RWPE1 (cell line): ENCODE measurements around the gene RBM33.

Experiments used
- CTCF ChIA-PET: fragments of 350-600 bp; sonication (Branson Sonifier 250); formaldehyde crosslinking; extraction: SDS; loops from one replicate; lab custom pipeline; 2021; lab: Yijun Ruan, JAX
- POLR2A ChIA-PET: fragments of 400-600 bp; formaldehyde crosslinking; extraction: SDS; loops from one replicate; lab custom pipeline; 2020; ENCODE audit warnings: antibody characterized with exemption; ENCODE audit not compliant: low non-redundant PET; lab: Yijun Ruan, JAX
- DNase-seq: peaks from one replicate; pipeline ENCODE4 v3.0.0; 2012; ENCODE audit warnings: low spot score
- H3K27ac ChIP-seq: fragments of 450-650 bp; 2 replicates; pipeline ENCODE4 v1.5.1; 2017
- TF ChIP-seq, protein P1 (sequence below): fragments of 450-650 bp; conservative IDR thresholded peaks from 2 replicates; pipeline ENCODE4 v1.5.1; 2017; ENCODE audit warnings: low read depth, mild to moderate bottlenecking

The RBM33 gene

DNA sequence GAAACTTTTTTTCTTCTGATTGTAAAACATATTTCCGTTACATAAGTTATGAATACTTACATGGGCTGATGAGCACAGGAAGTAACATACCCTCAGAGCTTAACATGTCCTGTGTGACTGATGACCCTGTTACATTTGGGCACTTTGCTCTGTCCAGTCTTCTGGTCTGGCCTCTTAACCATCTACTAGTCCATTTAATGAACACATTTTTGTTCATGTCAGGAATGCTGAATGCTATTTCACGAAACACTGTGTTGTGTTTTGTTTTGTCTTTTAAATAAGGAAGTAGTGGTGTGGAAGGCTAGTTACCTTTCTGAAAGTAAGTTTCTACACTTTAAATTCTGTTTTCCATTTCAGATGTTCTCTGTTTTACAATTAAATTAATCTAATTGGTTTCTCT lies 77.7 kb downstream of the RBM33 start:
- ChIA-PET CTCF (no interaction called here), POLR2A (no interaction called here)
- TF ChIP-seq, protein P1, sequence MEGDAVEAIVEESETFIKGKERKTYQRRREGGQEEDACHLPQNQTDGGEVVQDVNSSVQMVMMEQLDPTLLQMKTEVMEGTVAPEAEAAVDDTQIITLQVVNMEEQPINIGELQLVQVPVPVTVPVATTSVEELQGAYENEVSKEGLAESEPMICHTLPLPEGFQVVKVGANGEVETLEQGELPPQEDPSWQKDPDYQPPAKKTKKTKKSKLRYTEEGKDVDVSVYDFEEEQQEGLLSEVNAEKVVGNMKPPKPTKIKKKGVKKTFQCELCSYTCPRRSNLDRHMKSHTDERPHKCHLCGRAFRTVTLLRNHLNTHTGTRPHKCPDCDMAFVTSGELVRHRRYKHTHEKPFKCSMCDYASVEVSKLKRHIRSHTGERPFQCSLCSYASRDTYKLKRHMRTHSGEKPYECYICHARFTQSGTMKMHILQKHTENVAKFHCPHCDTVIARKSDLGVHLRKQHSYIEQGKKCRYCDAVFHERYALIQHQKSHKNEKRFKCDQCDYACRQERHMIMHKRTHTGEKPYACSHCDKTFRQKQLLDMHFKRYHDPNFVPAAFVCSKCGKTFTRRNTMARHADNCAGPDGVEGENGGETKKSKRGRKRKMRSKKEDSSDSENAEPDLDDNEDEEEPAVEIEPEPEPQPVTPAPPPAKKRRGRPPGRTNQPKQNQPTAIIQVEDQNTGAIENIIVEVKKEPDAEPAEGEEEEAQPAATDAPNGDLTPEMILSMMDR: no peak
- H3K27ac ChIP-seq: no peak overlapping the region
- no peak for DNase-seq

DNA sequence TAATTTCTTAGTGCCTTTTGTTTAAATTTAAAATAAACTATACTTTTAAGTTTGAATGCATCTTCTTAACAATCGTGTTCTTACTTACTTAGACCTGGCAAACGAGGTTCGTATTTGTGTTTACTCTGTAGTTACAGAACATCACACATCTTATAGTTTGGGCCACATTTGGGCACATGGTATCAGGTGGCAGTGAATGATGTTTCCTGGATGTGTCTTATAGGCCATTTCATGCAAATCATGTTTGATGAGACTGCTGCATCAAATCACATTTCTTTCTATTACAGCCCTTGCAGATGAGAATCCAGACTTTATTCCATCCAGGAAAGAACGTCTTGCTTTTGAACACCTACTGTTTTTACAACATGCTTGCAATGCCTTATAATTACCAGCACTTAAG lies 78.5 kb downstream of the RBM33 start:
- no peak for DNase-seq
- ChIA-PET POLR2A (no interaction called here), CTCF (interaction anchor here (0.7 kb wide), 1 partner anchor 20 kb away, joined by 3 read pairs; no protein-coding TSS in a partner anchor)
- TF ChIP-seq, protein P1: no peak
- no peak overlapping the region for H3K27ac ChIP-seq

DNA sequence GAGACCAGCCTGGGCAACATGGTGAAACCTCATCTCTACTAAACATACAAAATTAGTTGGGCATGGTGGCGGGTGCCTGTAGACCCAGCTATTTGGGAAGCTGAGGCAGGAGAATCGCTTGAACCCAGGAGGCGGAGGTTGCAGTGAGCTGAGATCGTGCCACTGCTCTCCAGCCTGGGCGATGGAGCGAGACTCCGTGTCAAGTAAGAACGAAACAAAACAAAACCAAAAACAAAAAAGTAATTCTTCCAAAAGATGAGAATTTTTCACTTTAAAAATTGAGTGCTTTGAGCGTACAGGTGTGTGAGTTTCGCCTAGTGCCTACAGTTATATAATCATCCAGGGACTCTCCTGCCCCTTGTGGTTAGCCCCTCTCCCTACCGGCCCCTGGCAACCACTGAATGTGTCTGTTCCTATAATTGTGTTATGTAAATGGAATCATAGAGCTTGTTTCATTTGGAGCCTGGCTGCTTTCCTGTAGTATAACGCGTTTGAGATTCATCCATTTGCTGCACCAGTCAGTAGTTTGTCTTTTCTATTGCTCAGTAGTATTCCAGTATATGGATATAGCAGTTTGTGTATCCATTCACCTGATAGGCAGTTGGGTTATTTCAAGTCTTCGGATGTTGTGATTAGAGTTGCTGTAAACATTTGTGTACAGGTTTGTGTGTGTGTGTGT lies 80.0 kb downstream of the RBM33 start:
- ChIA-PET CTCF (interaction anchor here (0.6 kb wide), 1 partner anchor 12 kb away, joined by 3 read pairs; no protein-coding TSS in a partner anchor), POLR2A (no interaction called here)
- TF ChIP-seq, protein P1: 0 out of 2 replicates have a peak, but pooled peaks have one; percentile 13
- DNase-seq: no peak
- H3K27ac ChIP-seq: no peak overlapping the region

DNA sequence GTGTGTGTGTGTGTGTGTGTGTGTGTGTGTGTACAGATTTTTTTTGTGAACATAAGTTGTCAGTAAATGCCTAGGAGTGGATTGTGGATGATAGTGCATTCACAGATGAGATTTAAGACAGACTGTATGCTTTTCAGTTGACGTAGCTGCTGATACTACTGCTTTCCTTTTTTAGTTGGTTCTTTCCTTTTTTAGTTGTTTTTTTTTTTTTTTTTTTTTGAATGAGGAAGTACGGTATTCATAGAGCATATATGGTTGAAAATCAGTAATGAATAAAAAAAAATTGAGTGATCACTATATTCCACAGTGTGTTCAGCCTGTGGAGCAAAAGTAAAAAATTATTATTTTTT lies 80.5 kb downstream of the RBM33 start:
- no peak for DNase-seq
- POLR2A ChIA-PET: no interaction called here

DNA sequence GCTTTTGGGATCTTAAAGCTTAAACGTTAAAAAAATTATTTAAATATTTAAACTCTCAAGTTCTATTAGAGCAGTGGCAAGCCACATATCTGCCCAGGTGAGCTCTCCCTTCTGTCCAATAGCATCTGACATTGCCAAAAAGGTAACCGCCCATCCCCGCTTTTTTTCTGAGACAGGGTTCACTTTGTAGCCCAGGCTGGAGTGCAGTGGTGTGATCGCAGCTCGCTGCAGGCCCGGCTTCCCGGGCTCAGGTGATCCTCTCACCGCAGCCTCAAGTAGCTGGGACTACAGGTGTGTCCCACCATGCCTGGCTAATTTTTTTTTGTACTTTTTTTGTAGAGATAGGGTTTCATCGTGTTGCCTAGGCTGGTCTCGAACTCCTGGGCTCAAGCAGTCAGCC lies 83.2 kb downstream of the RBM33 start:
- ChIA-PET POLR2A (no interaction called here), CTCF (no interaction called here)
- TF ChIP-seq, protein P1: no peak
- DNase-seq: no peak
- no peak overlapping the region for H3K27ac ChIP-seq

More for the DNA sequence above, 80.5 kb downstream of the RBM33 start:
- TF ChIP-seq, protein P1: no peak
- no peak overlapping the region for H3K27ac ChIP-seq
- CTCF ChIA-PET: interaction anchor here (0.6 kb wide), 1 partner anchor 12 kb away, joined by 3 read pairs; no protein-coding TSS in a partner anchor

DNA sequence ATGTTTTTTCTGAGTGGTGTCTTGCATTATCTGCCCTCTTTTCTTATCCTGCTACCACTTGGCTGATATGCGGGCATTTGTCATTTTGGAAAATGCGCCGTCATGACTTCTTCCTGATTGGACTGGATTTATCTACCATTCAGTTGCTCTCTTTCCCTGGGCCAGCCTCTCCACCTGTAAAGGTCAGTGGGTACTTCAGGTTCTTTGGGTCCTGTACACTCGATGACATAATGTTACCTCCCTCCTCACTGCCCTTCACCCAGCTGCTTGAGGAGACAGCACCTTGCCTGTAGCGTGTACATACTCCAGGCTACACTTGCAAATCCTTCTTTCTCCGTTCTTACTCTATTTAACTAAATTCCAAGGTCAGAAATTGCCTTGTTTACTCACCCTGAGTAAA lies 83.7 kb downstream of the RBM33 start:
- no peak overlapping the region for H3K27ac ChIP-seq
- POLR2A ChIA-PET: no interaction called here

More for the DNA sequence above, 83.7 kb downstream of the RBM33 start:
- TF ChIP-seq, protein P1: no peak
- no peak for DNase-seq
- CTCF ChIA-PET: no interaction called here
